Testis (tissue), 3 donors: ENCODE data around the gene TEAD1. TPM values are rescaled to one million over a fixed set of nuclear protein-coding genes. Genes with fewer than 3 reads are reported as not detected.

Source experiments
- DNase-seq: peaks from one replicate; pipeline ENCODE4 v3.0.0-alpha.2; 2019
- H3K27ac ChIP-seq, 2 donors: fragments of 200-600 bp; sonication (generic); one replicate each; pipeline ENCODE4 v1.5.1; 2019
- H3K27me3 ChIP-seq: fragments of 200-600 bp; sonication (generic); one replicate; pipeline ENCODE4 v1.5.1; 2019
- H3K36me3 ChIP-seq: fragments of 200-600 bp; sonication (generic); one replicate; pipeline ENCODE4 v1.5.1; 2017; ENCODE audit warnings: low read depth; ENCODE audit errors: missing control alignments
- H3K4me1 ChIP-seq: fragments of 200-600 bp; sonication (generic); one replicate; pipeline ENCODE4 v1.5.1; 2019
- H3K4me3 ChIP-seq, 2 donors: fragments of 200-600 bp; sonication (generic); one replicate each; pipeline ENCODE4 v1.5.1; 2017 to 2019
- H3K9me3 ChIP-seq: fragments of 200-600 bp; sonication (generic); one replicate; pipeline ENCODE4 v1.5.1; 2017
- CTCF ChIP-seq, 3 experiments: fragments of 450-650 bp in 2 of 3; fragments of 200-600 bp in 1 of 3; sonication (generic) in 1 of 3; IDR thresholded peaks; one replicate each; pipeline ENCODE4 v1.5.1; 2016 to 2019; ENCODE audit warnings: antibody characterized with exemption in 3 of 3, mild to moderate bottlenecking in 2 of 3, moderate library complexity in 1 of 3
- POLR2A ChIP-seq: fragments of 450-650 bp; IDR thresholded peaks from one replicate; pipeline ENCODE4 v1.6.1; 2017; ENCODE audit warnings: antibody characterized with exemption, mild to moderate bottlenecking, moderate library complexity
- WGBS, 2 donors: methylation state at CpG; one replicate each; pipeline ENCODE4 v1.1.5; 2018; 5-methylcytosine and 5-hydroxymethylcytosine counted together
- intact Hi-C: fragments of 100-400 bp; cut with DNase I; formaldehyde crosslinking; loops from one replicate; pipeline ENCODE4 v1.15.1; 2023; ENCODE audit warnings: low total_unique reads
- polyA plus RNA-seq: library from polyadenylated mRNA; stranded (reverse); fragments of 350-450 nt; fragmentation: Illumina TruSeq; extraction: RNeasy Lipid Tissue Mini Kit (QIAGEN cat#74804); gene quantifications from one replicate; pipeline ENCODE4 v1.2.3, GENCODE V29; 2014; ENCODE audit warnings: low read depth, low replicate concordance; ENCODE audit not compliant: insufficient read depth
- total RNA-seq, 2 donors: library from RNA; depleted of rRNA; stranded (reverse); fragments of >200 nt; gene quantifications; one replicate each; pipeline ENCODE4 v1.2.3, GENCODE V29; 2016

Gene TEAD1
- total and polyA plus RNA-seq, 3 donors from 2014 or later = 24.6 to 78.1 (median 63.5) TPM

- DNase-seq = peak; percentile 56
- no peaks in the 10 kb centered on the region for H3K36me3 ChIP-seq
- TF ChIP-seq CTCF (IDR thresholded peaks at IDR 0.05) = no peak
- TF ChIP-seq POLR2A = no peak
- H3K27ac ChIP-seq = no peak overlapping the region
- no peak overlapping the region for H3K4me3 ChIP-seq
- intact Hi-C loops = no loop called here
- WGBS, 2 donors = 54 to 68% methylated on average over 2 of the region's 2 CpGs
- H3K9me3 ChIP-seq = no peaks in the 10 kb centered on the region
- peaks cover 7% of the 10 kb centered on the region for H3K4me1 ChIP-seq
- no peaks in the 10 kb centered on the region for H3K27me3 ChIP-seq
Measured at GRCh38 chr11:12867531-12867930, 193.3 kb downstream of the TEAD1 start.

GRCh38 chr11:12868315-12869073, 194.3 kb downstream of the TEAD1 start:
- WGBS, 2 donors = 79 to 81% methylated on average over 3 of the region's 3 CpGs
- Histone ChIP-seq H3K4me1 (no peaks in the 10 kb centered on the region), H3K27ac (no peak overlapping the region), H3K9me3 (no peaks in the 10 kb centered on the region), H3K4me3 (no peak overlapping the region), H3K36me3 (no peaks in the 10 kb centered on the region), H3K27me3 (no peaks in the 10 kb centered on the region)
- TF ChIP-seq CTCF (IDR thresholded peaks at IDR 0.05) (peak in 1 of 3 experiments; percentile 22), POLR2A (no peak)
- no peak for DNase-seq
- intact Hi-C loops = no loop called here

- Histone ChIP-seq H3K36me3 (no peaks in the 10 kb centered on the region), H3K4me1 (no peaks in the 10 kb centered on the region), H3K9me3 (no peaks in the 10 kb centered on the region), H3K4me3 (no peak overlapping the region), H3K27me3 (no peaks in the 10 kb centered on the region), H3K27ac (no peak overlapping the region)
- TF ChIP-seq CTCF (IDR thresholded peaks at IDR 0.05) = no peak
- no peak for TF ChIP-seq POLR2A
- intact Hi-C loops = no loop called here
- DNase-seq = no peak
- WGBS, 2 donors = 77 to 85% methylated on average over 2 of the region's 2 CpGs
Measured at GRCh38 chr11:12871241-12871640, 197.0 kb downstream of the TEAD1 start.

- Histone ChIP-seq H3K27ac (no peak overlapping the region), H3K4me1 (no peaks in the 10 kb centered on the region), H3K9me3 (no peaks in the 10 kb centered on the region), H3K36me3 (no peaks in the 10 kb centered on the region), H3K27me3 (no peaks in the 10 kb centered on the region), H3K4me3 (no peak overlapping the region)
- no peak for DNase-seq
- TF ChIP-seq CTCF (IDR thresholded peaks at IDR 0.05) (no peak), POLR2A (no peak)
- intact Hi-C loops = no loop called here
- 86 to 93% methylated on average over 11 of the region's 11 CpGs for WGBS, 2 donors
Measured at GRCh38 chr11:12871788-12872321, 197.6 kb downstream of the TEAD1 start.

- WGBS, 2 donors = 53 to 77% methylated on average over 5 of the region's 5 CpGs
- no peak overlapping the region for H3K4me3 ChIP-seq
- H3K27me3 ChIP-seq = no peaks in the 10 kb centered on the region
- no peak for TF ChIP-seq POLR2A
- no peak for TF ChIP-seq CTCF (IDR thresholded peaks at IDR 0.05)
- DNase-seq = no peak
- no peaks in the 10 kb centered on the region for H3K36me3 ChIP-seq
- intact Hi-C loops = no loop called here
- no peaks in the 10 kb centered on the region for H3K9me3 ChIP-seq
- H3K27ac ChIP-seq = no peak overlapping the region
- no peaks in the 10 kb centered on the region for H3K4me1 ChIP-seq
Measured at GRCh38 chr11:12876340-12876739, 202.1 kb downstream of the TEAD1 start.
